Duodenal mucosa (tissue), 2 donors: ENCODE results near the gene TBC1D16.

Source experiments
- H3K27ac ChIP-seq: one replicate; pipeline ENCODE4 v1.7.0; 2013; ENCODE audit warnings: low read depth, low read length
- H3K27me3 ChIP-seq, 2 donors: one replicate each; pipeline ENCODE4 v1.7.0; 2013; ENCODE audit warnings: low read length in 2 of 2, control low read depth in 1 of 2; ENCODE audit not compliant: insufficient read depth in 2 of 2, control insufficient read depth in 1 of 2
- H3K36me3 ChIP-seq, 2 donors: one replicate each; pipeline ENCODE4 v1.7.0; 2013; ENCODE audit warnings: low read length in 2 of 2, control low read depth in 1 of 2; ENCODE audit not compliant: insufficient read depth in 2 of 2, control insufficient read depth in 1 of 2
- H3K4me1 ChIP-seq, 2 donors: one replicate each; pipeline ENCODE4 v1.7.0; 2013; ENCODE audit warnings: low read length in 2 of 2, control low read depth in 1 of 2; ENCODE audit not compliant: insufficient read depth in 2 of 2, control insufficient read depth in 1 of 2
- H3K4me3 ChIP-seq, 2 donors: one replicate each; pipeline ENCODE4 v1.7.0; 2013; ENCODE audit warnings: low read length in 2 of 2, low read depth in 1 of 2
- H3K9ac ChIP-seq, 2 donors: one replicate each; pipeline ENCODE4 v1.7.0; 2013; ENCODE audit warnings: low read length in 2 of 2, low read depth in 1 of 2
- H3K9me3 ChIP-seq, 2 donors: one replicate each; pipeline ENCODE4 v1.7.0; 2013; ENCODE audit warnings: low read length in 2 of 2, control low read depth in 1 of 2; ENCODE audit not compliant: control insufficient read depth in 1 of 2

TBC1D16 gene

DNA sequence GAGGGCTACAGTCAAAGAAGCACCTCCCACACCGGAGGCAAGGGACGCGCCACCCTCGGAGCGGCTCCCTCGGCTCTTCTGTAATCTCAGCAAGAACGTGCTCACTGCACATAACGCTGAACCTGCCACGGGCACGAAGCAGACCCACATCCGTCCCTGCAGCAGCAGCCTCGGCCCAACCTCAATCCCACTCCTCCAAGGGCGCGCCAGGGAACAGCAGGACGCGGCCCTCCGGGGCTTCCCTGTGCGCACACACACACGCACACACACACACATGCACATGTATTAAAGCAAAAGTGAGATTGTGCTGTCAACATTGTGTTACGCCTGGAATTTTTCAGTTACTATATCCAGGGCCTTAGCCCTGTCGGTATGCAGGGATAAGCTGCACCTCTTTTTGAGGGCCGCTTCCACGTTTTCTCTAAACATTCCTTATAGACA is 54.0 kb downstream of the TBC1D16 start:
- Histone ChIP-seq H3K4me1 (peaks cover 14 to 19% of the 10 kb centered on the region in 2 donors), H3K27me3 (no peaks in the 10 kb centered on the region), H3K4me3 (no peak overlapping the region), H3K9ac (no peak overlapping the region), H3K27ac (no peak overlapping the region), H3K36me3 (no peaks in the 10 kb centered on the region), H3K9me3 (no peaks in the 10 kb centered on the region)

- no peaks in the 10 kb centered on the region for H3K9me3 ChIP-seq
- no peak overlapping the region for H3K9ac ChIP-seq
- no peak overlapping the region for H3K4me3 ChIP-seq
- H3K4me1 ChIP-seq = peaks cover 8 to 13% of the 10 kb centered on the region in 2 donors
- no peak overlapping the region for H3K27ac ChIP-seq
- H3K27me3 ChIP-seq = no peaks in the 10 kb centered on the region
- H3K36me3 ChIP-seq = peaks cover 0 to 4% of the 10 kb centered on the region in 2 donors
Observed at GRCh38 chr17:79981090-79981489, 54.6 kb downstream of the TBC1D16 start.

GRCh38 chr17:79980246-79981043 is 55.2 kb downstream of the TBC1D16 start:
- Histone ChIP-seq H3K27me3 (no peaks in the 10 kb centered on the region), H3K9me3 (no peaks in the 10 kb centered on the region), H3K4me3 (no peak overlapping the region), H3K4me1 (peaks cover 4 to 8% of the 10 kb centered on the region in 2 donors), H3K9ac (no peak overlapping the region), H3K27ac (no peak overlapping the region), H3K36me3 (peaks cover 0 to 5% of the 10 kb centered on the region in 2 donors)

- Histone ChIP-seq H3K36me3 (peaks cover 0 to 5% of the 10 kb centered on the region in 2 donors), H3K27me3 (no peaks in the 10 kb centered on the region), H3K4me3 (no peak overlapping the region), H3K4me1 (peaks cover 7 to 8% of the 10 kb centered on the region in 2 donors), H3K27ac (no peak overlapping the region), H3K9me3 (no peaks in the 10 kb centered on the region), H3K9ac (no peak overlapping the region)
Observed at GRCh38 chr17:79979816-79980215, 55.9 kb downstream of the TBC1D16 start.

DNA sequence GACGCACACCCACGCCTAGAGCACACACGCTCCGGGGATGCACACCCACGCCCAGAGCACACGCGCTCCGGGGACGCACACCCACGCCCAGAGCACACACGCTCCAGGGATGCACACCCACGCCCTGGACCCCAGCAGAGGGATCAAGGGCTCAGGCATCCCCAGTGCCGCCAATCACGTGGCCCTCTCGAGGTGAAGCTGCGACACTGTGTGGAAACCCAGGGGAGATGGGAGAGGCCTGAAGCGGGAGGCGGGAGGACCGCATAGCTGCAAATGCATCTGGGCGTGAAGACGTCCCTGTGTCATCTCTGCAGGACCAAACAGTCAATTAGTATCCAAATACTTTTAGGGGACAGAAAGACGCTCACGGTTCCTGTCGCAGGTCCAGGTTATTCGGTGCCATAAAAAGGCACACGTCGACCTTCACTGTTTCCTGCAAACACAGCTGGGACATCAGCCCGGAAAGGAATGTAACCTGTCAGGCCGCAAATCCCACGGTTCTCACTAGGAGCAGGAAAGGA is 56.4 kb downstream of the TBC1D16 start:
- peaks cover 0 to 5% of the 10 kb centered on the region in 2 donors for H3K36me3 ChIP-seq
- no peak overlapping the region for H3K27ac ChIP-seq
- H3K4me1 ChIP-seq = peaks cover 9 to 13% of the 10 kb centered on the region in 2 donors
- no peak overlapping the region for H3K4me3 ChIP-seq
- no peak overlapping the region for H3K9ac ChIP-seq
- H3K9me3 ChIP-seq = no peaks in the 10 kb centered on the region
- no peaks in the 10 kb centered on the region for H3K27me3 ChIP-seq

GRCh38 chr17:79978548-79978855 is 57.2 kb downstream of the TBC1D16 start:
- Histone ChIP-seq H3K9ac (no peak overlapping the region), H3K9me3 (no peaks in the 10 kb centered on the region), H3K27ac (no peak overlapping the region), H3K27me3 (no peaks in the 10 kb centered on the region), H3K4me3 (no peak overlapping the region), H3K4me1 (peaks cover 9 to 13% of the 10 kb centered on the region in 2 donors), H3K36me3 (peaks cover 0 to 5% of the 10 kb centered on the region in 2 donors)

DNA sequence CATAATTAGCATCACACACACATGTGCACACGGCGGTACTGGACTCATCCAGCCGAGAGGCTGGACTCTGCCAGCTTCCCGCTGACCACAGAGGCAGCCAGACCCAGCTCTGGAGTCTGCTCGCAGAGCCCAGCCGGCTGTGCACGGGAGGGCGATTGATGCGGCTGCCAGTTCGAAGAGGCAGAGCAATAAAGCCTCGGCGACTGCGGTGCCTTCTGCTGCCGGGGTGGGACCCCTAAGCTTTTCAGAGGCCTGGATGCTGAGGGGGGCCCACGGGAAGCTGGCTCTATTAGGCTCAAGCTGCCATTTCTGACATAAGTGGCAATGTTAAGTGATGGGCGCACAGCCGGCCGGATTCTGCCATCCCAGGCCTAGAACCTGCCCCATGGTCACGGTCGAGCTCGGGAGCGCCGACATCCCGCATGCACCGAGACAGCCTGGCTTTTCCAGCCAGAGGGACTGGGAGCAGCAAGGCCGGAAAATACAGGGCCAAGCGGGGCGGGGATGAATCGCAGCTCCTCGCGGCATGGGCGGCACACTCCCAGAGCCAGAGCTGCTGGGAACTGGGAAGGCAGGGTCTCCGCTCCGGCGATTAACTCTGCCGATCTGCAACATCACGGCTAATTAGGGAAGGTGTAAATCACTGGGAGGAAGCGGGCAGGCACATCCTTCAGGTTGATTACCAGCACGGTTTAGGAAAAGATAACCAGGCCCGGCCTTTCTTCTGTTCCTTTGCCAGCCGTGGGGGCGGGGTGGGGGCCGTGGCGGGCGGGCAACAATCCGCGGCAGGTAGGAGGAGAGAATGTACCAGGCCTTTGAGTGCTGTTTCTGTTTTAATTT is 57.7 kb downstream of the TBC1D16 start:
- no peak overlapping the region for H3K4me3 ChIP-seq
- no peaks in the 10 kb centered on the region for H3K27me3 ChIP-seq
- no peaks in the 10 kb centered on the region for H3K9me3 ChIP-seq
- peaks cover 9 to 13% of the 10 kb centered on the region in 2 donors for H3K4me1 ChIP-seq
- H3K27ac ChIP-seq = no peak overlapping the region
- H3K9ac ChIP-seq = no peak overlapping the region
- H3K36me3 ChIP-seq = peaks cover 0 to 5% of the 10 kb centered on the region in 2 donors

DNA sequence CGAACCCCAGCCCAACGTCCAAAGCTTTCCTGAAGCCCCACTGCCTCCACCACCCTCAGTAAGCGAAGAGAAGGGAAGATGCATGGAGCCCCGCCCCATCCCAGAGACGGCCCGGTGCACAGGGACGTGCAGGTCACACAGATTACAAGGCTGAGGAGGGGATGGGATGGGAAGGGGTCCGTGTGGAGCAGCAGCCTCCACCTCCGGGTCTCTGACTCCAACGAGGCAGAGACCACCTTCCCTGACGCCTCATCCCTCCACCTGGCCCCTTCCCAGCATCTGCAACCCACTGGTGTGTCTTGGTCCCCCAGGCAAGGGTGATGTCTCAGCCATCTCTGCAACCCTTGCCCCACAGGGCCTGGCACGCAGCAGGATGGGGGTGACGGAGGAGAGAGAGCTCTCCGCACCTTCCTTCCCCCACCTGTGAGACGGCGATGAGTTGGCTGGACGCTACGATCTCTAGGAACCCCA is 58.5 kb downstream of the TBC1D16 start:
- no peak overlapping the region for H3K27ac ChIP-seq
- no peaks in the 10 kb centered on the region for H3K27me3 ChIP-seq
- H3K36me3 ChIP-seq = peaks cover 0 to 5% of the 10 kb centered on the region in 2 donors
- no peaks in the 10 kb centered on the region for H3K9me3 ChIP-seq
- no peak overlapping the region for H3K9ac ChIP-seq
- peaks cover 9 to 13% of the 10 kb centered on the region in 2 donors for H3K4me1 ChIP-seq
- no peak overlapping the region for H3K4me3 ChIP-seq

GRCh38 chr17:79976451-79976850 is 59.2 kb downstream of the TBC1D16 start:
- Histone ChIP-seq H3K9ac (no peak overlapping the region), H3K36me3 (peaks cover 0 to 8% of the 10 kb centered on the region in 2 donors), H3K27me3 (no peaks in the 10 kb centered on the region), H3K27ac (no peak overlapping the region), H3K4me1 (peaks cover 9 to 13% of the 10 kb centered on the region in 2 donors), H3K9me3 (no peaks in the 10 kb centered on the region), H3K4me3 (no peak overlapping the region)
